Left colon (tissue), 2 donors: Measurements from ENCODE around the gene SIRPA. TPM values are rescaled to one million over a fixed set of nuclear protein-coding genes. Genes with fewer than 3 reads are reported as not detected.

Experiments used
- ATAC-seq: fragments of 200-7000 bp; cut with Tn5 transposase; one replicate; pipeline ENCODE4 v1.9.1; 2020; ENCODE audit warnings: mild to moderate bottlenecking, moderate library complexity
- DNase-seq, 2 donors: peaks; one replicate each; pipeline ENCODE4 v3.0.0-alpha.2; 2020
- intact Hi-C, 2 donors: fragments of 100-400 bp; cut with DNase I in 1 of 2; cut with micrococcal nuclease in 1 of 2; formaldehyde crosslinking; loops; one replicate each; pipeline versions ENCODE4 v1.11.2 to v1.14.0; 2022; cut with DNase I, micrococcal nuclease
- long read RNA-seq: library from polyadenylated mRNA; unstranded; transcript quantifications from one replicate; pipeline ENCODE4 v2.0.0, GENCODE V29; 2021
- total RNA-seq, 2 donors: library from RNA; stranded (reverse); fragmentation: NEBNext Ultra II Directional; extraction: Animal tissue kit (Norgen Biotek cat#: 25700); gene quantifications; one replicate each; pipeline ENCODE4 v1.2.1, GENCODE V29; 2021
- donor health status: DM: no; HTN: no; CAD: no.
- donor health status: DM: yes; HTN: yes; CAD: no.

The SIRPA gene
- total RNA-seq, result 10 to 100 TPM in 1 of 2 donors, 1 to 10 TPM in 1; 7.4 to 13.3 TPM
- long read RNA-seq, partial matches to known transcripts, result 0 of 4 reads
- long read RNA-seq, other reads (novel, unspliced or antisense), result 4 of 4 reads

DNA sequence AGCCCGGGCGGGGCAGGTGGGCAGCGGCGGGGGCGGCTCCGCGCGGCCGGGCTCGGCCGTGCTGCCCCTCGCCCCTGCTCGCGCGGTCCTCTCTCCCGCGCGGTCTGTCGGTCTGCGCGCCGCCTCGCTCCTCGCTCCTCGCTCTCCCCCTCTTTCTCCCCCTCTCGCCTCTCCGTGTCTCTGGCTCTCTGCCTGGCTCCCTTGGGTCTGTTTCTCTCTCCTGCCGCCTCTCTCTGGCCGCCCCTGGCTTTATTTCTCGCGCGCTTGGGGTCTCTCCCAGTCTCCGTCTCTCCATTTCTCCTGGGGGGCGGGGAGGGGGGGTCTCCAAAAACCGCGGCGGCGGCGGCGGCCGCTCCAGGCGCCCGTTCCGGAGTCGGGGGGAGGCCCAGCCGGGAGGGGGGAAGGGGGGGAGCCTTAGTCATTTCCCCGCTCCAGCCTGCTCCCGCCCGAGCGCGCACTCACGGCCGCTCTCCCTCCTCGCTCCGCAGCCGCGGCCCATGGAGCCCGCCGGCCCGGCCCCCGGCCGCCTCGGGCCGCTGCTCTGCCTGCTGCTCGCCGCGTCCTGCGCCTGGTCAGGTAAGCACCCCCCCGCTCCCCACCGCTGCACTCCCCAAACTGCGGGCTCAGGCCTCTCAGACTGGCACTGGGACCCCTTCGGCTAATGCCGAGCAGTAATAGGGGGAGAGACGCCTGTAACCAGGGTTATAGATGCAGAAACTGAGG lies at the start of gene SIRPA:
Gene SIRPA, plus strand, starts transcription at position 457 of the 723 bp plus-strand sequence. Its CDS starts 41 bp downstream, at position 498.
- intact Hi-C loops, result no loop called here
- ATAC-seq (peak; percentile 35), DNase-seq (peak; percentile 44 to 53)

DNA sequence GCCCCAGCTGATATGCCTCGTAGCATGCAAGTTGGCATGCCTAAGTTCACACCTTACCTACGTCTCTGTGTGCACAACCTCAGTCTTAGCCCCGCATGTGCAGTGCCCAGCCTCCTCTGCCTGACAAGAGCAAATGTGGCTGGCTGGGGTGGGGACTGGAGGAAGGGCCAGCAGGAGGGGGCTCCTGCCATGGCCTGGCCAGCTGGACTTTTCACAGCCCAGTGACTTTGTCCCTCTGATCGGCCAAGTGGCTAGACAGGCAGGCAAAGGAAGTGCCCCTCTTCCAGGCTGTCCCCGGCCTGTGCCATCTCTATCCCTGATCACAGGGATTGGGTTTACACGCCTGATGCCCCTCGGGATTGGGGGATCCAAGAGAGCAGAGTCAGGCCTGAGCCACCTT lies 49.5 kb upstream of the SIRPA start:
- DNase-seq, result no peak
- ATAC-seq, result no peak
- intact Hi-C loops, result no loop called here

DNA sequence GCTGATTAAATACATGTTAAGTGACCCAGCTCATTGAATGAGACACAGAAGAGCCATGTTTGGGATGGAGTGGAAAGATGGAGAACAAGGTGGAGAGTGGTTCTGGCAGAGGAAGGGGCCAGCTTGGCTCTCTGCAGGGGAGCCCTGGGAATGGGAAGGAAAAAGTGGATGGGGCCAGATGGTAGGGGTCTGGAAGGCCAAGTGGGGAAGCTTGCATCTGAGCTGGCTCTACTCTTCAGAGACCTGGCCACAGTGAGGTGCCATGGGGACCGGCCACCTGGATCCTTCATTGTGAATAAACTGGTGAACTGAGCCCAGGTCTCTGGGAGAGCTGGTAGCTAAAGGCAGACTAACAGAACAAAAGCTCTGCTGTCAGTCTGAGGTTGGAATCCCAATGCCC lies 48.9 kb upstream of the SIRPA start:
- intact Hi-C loops, result no loop called here
- DNase-seq (no peak), ATAC-seq (no peak)

DNA sequence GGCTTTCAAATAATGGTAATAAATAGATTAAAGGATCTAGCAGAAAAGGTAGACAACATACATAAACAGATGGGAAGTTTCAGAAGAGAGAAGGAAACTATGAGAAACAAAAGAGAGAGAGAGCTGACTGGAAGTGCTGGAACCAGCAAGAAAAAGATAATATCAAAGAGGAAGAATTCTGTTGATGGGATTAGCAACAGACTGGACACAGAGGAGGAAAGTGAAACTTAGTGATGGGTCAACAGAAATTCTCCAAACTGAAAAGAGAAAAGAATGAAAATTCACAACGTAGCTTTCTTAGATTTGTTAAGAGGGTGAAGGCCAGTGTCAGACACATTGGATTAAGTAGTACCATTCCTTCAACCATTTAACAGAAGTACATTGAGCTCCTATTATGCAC lies 48.3 kb upstream of the SIRPA start:
- no peak for ATAC-seq
- intact Hi-C loops, result no loop called here

DNA sequence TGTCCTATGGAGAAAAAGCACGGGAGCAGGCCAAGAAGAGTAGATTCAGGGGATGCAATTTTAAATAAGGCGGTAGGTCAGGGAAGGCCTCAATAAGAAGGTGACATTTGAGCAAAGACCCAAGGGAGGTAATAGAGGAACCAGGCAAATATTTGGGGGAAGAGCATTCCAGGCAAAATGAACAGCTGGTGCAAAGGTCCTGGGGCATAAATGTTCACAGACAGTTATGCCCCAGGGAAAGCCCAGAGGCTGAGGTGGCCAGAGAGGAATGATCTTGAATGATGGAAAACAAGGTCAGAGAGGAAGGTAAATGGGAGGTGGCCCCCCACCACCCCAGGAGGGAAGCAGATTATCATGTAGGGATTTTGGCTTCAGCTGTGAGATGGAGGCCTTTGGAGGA lies 47.4 kb upstream of the SIRPA start:
- DNase-seq (no peak), ATAC-seq (no peak)
- intact Hi-C loops, result no loop called here

More for the DNA sequence above, 48.3 kb upstream of the SIRPA start:
- no peak for DNase-seq

DNA sequence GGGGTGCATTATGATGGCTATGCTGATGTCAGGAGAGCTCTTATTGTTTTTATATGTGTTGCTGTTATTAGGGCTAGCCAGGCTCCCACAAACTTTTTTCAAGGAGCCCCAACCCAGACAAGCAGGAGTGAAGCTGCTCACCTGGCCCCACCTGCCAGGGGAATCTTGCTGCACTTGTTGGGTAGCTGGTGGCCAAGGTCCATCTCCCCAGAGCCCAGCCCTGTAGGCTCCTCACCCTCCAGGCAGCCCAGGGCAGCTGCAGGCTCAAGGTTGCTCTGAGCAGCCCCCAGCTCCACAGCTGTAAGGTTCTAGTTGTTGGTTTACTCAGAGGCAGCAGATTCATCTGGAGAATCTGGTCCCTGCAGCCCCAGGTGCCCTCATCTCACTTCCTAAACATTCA lies 46.8 kb upstream of the SIRPA start:
- intact Hi-C loops, result no loop called here
- ATAC-seq (peak; percentile 60), DNase-seq (no peak)

DNA sequence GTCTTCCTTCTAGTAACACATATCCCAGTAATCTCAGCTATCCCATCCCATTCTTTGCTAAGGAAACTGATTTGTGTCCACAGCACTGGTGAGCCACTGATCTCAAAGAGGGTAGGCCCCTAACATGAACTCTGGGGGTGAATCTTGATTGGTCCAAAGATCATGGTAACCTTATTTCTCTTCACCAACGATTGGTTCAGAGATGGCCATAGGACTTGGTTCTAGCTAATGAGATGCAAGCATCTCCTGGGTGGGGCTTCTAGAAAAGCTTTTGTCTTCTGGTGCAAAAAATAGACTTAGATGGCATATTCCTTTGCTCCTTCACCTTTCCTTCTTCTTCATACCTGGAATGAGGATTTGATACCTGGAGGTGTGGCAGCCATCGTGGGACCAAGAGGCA lies 43.8 kb upstream of the SIRPA start:
- ATAC-seq, result no peak
- intact Hi-C loops, result no loop called here
- no peak for DNase-seq

DNA sequence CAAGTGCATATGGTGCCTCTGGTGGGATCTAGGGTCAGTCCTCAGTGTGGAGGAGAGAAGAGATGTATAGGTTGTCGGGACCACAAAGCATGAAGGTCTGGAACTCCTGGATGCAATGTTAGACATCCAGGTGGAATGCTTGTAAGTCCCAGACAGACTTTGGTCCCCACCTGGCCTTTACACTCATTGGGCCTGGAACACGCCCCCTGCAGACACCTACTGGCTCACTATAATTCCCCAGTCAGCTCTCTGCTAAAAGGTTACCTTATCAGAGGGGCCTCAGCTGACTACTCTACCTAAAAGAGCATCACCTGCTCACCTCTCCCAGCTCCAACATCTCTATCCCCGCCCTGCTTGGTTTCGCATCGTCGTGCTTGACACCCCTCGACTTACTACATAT lies 41.7 kb upstream of the SIRPA start:
- ATAC-seq (no peak), DNase-seq (no peak)
- intact Hi-C loops, result no loop called here

DNA sequence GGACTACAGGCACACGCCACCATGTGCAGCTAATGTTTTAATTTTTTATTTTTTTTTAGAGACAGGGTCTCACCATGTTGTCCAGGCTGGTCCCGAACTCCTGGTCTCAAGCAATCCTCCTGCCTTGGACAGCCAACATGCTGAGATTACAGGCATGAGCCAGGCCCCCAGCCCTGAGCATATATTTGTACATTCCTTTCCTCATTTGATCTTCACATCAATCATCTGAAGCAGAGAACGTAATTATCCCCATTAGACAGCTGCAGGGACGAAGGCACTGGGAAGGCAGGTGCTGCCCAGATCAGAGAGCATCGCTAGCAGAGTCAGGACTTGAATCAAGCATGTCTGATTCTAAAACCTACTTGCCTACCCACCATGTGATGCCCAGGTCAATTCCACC lies 41.0 kb upstream of the SIRPA start:
- intact Hi-C loops, result no loop called here
- DNase-seq, result no peak
- no peak for ATAC-seq

DNA sequence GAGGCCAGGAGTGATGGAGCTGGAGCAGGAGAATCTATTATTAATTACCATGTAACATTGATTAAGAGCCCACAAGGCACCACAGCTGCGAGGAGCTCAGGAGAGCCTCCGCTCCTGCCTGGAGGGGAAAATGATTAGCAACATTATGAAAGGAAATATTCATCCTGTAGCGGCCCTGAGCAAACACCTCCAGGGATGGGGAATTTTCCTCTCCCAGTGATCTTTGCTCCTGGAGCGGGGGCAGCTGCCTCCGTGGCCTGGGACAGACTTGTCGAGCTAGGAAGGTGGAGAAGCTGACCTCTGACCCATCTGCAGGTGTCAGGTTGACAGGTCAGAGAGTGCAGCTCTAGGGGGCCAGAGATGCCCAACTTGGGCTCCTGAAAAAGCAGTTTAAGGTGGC lies 40.1 kb upstream of the SIRPA start:
- DNase-seq, result no peak
- intact Hi-C loops, result no loop called here
- ATAC-seq, result peak; percentile 43

DNA sequence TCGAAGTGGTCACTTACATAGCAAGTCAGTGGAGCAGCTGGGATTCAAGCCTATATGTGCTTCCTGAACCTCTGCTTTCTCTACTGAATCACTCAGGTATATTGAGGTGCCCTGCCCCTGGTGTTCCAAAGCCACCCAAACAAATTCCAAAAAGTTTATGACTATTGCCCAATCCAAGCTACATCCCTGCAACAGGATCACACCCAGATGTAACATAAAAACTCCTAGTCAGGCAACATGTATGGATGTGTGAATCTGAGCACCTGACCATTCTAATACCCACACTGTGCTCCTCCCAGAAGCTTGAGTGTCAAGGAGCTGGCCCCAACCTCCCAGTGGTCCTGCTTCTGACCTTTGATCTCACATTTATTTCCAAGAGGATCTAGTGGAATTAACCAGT lies 39.5 kb upstream of the SIRPA start:
- ATAC-seq, result no peak
- DNase-seq, result no peak
- intact Hi-C loops, result no loop called here

DNA sequence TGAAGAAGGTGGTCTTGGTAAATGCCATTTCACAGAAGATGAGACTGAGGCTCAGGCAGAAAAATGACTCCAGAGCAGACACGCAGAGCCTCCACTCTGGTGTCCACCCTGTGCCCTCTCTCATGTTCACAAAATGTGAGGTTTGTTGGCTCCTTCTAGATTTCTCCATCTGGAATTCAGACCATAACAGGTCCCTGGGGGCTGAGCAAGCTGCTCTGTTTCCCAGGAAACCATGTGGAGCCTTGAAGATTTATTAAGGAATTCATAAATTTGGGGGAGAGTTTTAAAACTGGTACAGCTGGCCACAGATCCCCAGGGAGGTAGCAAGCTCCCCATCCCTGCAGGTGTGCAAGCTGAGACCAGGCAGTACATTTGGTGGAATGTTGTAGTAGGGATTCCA lies 38.8 kb upstream of the SIRPA start:
- DNase-seq, result no peak
- intact Hi-C loops, result no loop called here
- ATAC-seq, result no peak

DNA sequence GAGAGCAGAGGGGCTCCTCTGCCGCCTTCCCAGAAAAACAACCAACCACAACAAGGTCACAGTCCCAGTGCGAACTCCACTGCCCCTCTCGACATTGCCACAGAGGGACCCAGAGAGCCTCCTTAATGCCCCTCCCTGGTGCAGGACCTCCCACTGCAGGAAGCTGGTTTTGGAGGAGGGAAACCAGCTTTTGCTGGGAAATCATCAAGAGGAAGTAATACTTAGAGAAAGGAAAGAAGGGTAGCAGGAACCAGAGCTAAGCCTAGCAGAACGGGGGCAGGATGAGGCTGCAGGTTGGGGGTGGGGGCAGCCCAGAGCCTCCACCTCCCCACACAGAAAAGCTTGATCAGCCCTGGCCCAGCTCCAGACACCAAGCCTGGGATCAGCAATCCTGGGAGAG lies 37.7 kb upstream of the SIRPA start:
- ATAC-seq (no peak), DNase-seq (no peak)
- intact Hi-C loops, result no loop called here

DNA sequence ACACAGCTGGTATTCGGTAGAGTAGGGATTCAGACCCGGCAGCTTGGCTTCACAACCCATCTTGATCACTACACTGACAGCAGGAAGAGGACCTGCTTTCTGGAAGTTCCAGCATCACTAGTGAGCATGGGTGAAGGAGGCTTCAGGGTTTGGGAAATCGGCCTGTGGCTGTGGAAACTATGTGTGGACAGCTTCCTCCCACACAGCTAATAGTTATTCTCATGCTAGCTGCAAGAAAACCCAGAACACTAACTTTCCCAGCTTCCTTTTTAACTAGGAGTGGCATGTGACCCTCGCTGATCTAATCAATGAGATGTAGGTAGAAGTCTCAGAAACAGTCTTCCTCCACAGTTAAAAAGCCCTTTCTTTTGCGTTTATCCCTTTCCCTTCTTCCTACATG lies 36.3 kb upstream of the SIRPA start:
- DNase-seq (no peak), ATAC-seq (no peak)
- intact Hi-C loops, result no loop called here

DNA sequence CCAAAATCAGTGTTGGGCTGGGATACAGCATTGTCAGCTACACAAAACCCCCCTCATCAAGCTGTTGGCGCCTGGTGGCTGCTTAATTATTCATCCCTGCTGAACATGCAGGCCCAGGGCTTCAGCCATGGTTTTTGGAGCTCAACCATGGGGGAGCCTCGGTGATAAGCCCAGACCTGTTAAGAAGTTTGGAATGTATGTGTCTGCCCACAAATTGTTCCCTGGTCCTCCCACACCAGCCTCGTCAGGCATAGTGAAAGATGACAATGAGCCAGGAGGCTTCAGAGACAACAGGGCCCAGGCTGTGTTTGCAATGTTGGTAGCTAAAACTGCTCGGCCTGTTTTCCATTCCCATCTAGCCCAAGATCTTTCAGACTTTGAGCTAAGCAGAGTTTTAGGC lies 34.8 kb upstream of the SIRPA start:
- no peak for ATAC-seq
- DNase-seq, result no peak
- intact Hi-C loops, result no loop called here

DNA sequence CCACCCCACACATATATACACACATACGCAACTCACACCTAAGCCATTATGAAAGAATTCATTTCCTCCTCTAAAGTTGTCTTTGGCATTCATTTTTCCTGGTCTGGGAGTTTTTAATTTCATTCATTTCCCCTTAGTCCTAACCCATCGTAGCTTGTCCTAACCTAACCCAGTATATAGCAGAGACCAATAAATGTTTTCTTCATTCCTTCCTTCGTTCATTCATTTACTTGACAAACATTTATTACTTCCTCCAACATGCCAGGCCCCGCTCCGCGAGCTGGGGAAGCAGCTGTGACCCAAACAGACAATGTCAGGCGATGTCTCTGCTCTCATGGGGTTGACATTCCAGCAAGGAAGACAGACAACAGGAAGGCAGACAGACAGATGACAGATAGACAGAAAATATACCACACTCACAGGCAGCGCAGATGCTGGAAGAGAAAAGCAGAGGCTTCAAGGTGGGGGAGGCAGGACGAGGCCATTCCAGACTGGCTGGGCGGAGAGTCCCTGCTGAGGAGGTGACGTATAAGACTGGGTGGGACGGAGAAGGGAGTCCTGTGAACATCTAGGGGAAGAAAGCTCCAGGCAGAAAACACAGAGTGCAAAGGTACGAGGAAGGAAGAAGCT lies 33.7 kb upstream of the SIRPA start:
- DNase-seq (peak; percentile 42 to 72), ATAC-seq (peak; percentile 93)
- intact Hi-C loops, result no loop called here

DNA sequence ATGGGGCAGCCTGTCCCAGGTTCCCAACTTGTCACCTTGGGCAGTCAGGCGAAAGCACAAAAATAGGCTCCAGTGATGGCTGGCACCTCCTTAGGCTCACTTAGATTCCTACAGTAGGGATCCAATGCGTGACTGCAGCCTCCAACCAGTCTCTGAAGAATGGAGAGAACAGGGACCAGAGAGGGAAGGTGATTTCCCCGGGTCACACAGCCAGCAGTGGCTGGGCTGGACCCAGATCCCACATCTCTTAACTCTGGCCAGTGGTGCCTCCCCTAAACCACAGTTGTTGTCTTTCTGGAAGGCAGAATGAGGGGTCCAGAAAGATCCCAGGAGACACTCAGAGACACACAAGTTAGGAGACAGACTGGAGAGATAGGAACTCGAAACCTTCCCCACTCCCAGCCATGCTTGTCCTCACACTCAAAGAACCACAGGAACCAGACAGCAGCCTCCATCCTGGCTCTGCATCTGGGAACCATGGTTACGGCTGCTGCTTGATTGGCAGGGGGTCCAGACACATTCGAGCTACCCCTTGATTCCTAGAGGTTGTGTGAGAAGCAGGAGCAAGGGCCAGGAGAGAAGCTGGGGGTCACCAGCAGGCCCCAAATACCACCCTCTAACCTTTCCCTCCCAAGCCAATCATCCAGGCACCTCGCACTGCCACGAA lies 33.1 kb upstream of the SIRPA start:
- intact Hi-C loops, result no loop called here
- DNase-seq (no peak), ATAC-seq (no peak)

DNA sequence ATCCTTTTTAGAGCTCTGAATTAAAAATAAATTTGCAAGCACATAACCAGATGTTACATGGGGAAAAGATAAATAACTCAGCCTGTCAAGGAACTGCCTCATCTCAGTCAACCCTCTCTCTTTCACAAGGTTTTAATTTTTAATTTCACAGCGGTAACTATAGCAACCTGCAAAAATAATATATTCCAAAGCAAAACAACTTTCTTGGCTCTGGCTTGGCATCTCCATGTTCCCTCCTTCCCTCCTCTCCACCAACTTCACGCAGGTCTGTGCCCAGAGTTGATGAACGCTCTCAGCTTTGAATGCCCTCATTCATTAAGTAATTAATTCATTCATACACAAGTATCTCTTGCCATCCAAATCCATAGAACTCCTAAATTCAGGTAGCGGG lies 32.5 kb upstream of the SIRPA start:
- ATAC-seq, result no peak
- intact Hi-C loops, result no loop called here
- no peak for DNase-seq

DNA sequence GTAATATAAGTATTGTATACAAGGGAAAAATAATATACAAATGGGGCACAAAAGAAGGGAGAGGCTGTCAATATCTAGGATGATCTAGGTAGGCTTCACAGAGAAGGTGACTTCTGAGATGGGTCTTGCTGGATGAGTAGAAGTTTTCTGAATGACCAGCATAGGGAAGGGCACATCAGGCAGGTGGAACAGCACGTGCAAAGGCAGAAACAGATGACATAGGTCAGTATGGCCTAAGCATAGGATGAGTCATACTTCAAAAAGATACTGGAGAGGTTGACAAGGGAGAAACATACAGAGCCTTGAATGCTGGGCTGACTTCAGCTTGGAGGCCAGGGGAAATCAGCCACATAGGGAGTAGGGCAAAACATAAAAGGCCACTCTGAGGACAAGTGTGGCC lies 31.9 kb upstream of the SIRPA start:
- intact Hi-C loops, result no loop called here
- ATAC-seq (no peak), DNase-seq (no peak)

DNA sequence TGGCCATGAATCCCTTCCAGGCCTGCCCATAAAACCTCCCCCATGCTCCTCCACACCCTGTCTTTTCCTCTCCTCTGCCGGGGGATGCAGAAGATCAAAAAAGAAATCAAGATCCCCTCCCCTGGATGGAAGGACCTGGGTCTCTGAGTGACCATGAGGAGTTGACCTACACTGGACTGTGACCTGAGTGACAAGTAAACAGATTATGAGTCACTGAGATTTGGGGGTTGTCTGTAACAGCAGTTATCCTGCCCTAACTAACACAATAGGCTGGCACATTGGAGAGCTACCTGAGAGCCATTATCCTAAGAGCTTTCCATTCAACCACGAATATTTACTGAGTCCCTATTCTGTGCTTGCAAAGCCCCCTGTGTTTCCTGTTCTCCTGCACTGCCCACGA lies 28.4 kb upstream of the SIRPA start:
- DNase-seq (no peak), ATAC-seq (no peak)
- intact Hi-C loops, result no loop called here
